ENCODE measurements around the gene USP10.

USP10 gene

GRCh38 chr16:84717484-84717883 lies 17.7 kb downstream of the USP10 start:
- Histone ChIP-seq H2BK12ac (ENCODE audit: low read length) (no peak overlapping the region), H3K4ac (ENCODE audit: low read depth, low read length) (peak overlapping the region; percentile 84), H3K9ac (ENCODE audit: low read length) (no peak overlapping the region), H4K8ac (ENCODE audit: low read depth, low read length) (no peak overlapping the region), H3K27ac (ENCODE audit: low read depth, low read length) (no peak overlapping the region), H3K4me2 (ENCODE audit: low read length) (no peak overlapping the region), H3K18ac (ENCODE audit: low read length) (no peak overlapping the region), H3K14ac (ENCODE audit: low read length) (no peak overlapping the region), H3K79me1 (ENCODE audit: low read length) (no peaks in the 10 kb centered on the region), H3K4me3 (ENCODE audit: low read depth, low read length) (no peak overlapping the region), H4K12ac (ENCODE audit: low read depth, low read length) (no peak overlapping the region), H3K79me2 (ENCODE audit: control insufficient read depth, insufficient read depth, low read length, poor library complexity) (peaks cover 27% of the 10 kb centered on the region), H3K36me3 (ENCODE audit: control insufficient read depth in 1 of 2, insufficient read depth in 2 of 2, low read length in 2 of 2) (peaks cover 7 to 11% of the 10 kb centered on the region in 2 experiments), H2BK5ac (ENCODE audit: low read depth, low read length, poor library complexity) (no peak overlapping the region), H3K9me3 (ENCODE audit: insufficient read depth, low read depth, low read length) (no peaks in the 10 kb centered on the region), H3K23ac (ENCODE audit: low read length) (no peak overlapping the region), H3K27me3 (ENCODE audit: insufficient read depth, low read length) (no peaks in the 10 kb centered on the region), H2AFZ (ENCODE audit: insufficient read depth, low read length, poor library complexity) (no peak overlapping the region), H2BK120ac (ENCODE audit: insufficient read depth, low read length, poor library complexity) (no peak overlapping the region), H3K4me1 (ENCODE audit: control insufficient read depth in 1 of 2, insufficient read depth in 2 of 2, low read length in 2 of 2) (peaks cover 2 to 3% of the 10 kb centered on the region in 2 experiments), H4K91ac (ENCODE audit: low read depth, low read length) (no peak overlapping the region), H2AK5ac (ENCODE audit: low read length) (no peak overlapping the region)
- no CpG with 5 or more reads among the region's 2 CpGs for WGBS (ENCODE audit: extremely low coverage, insufficient coverage, insufficient read length)
- peak in 1 of 2 donors; percentile 43 for DNase-seq

GRCh38 chr16:84720177-84720579 lies 20.4 kb downstream of the USP10 start:
- no CpG with 5 or more reads among the region's 8 CpGs for WGBS (ENCODE audit: extremely low coverage, insufficient coverage, insufficient read length)
- no peaks in the 10 kb centered on the region for H3K79me1 ChIP-seq (ENCODE audit: low read length)
- no peaks in the 10 kb centered on the region for H3K9me3 ChIP-seq (ENCODE audit: insufficient read depth, low read depth, low read length)
- H3K18ac ChIP-seq (ENCODE audit: low read length): no peak overlapping the region
- H3K27me3 ChIP-seq (ENCODE audit: insufficient read depth, low read length): no peaks in the 10 kb centered on the region
- H3K79me2 ChIP-seq (ENCODE audit: control insufficient read depth, insufficient read depth, low read length, poor library complexity): peaks cover 20% of the 10 kb centered on the region
- peak in 1 of 2 donors; percentile 26 for DNase-seq
- no peak overlapping the region for H2AFZ ChIP-seq (ENCODE audit: insufficient read depth, low read length, poor library complexity)
- no peak overlapping the region for H4K8ac ChIP-seq (ENCODE audit: low read depth, low read length)
- H3K27ac ChIP-seq (ENCODE audit: low read depth, low read length): no peak overlapping the region
- no peak overlapping the region for H3K9ac ChIP-seq (ENCODE audit: low read length)
- H4K12ac ChIP-seq (ENCODE audit: low read depth, low read length): no peak overlapping the region
- no peak overlapping the region for H2BK12ac ChIP-seq (ENCODE audit: low read length)
- H3K4me1 ChIP-seq (ENCODE audit: control insufficient read depth in 1 of 2, insufficient read depth in 2 of 2, low read length in 2 of 2): peaks cover 2 to 7% of the 10 kb centered on the region in 2 experiments
- no peak overlapping the region for H4K91ac ChIP-seq (ENCODE audit: low read depth, low read length)
- H2AK5ac ChIP-seq (ENCODE audit: low read length): no peak overlapping the region
- H3K4me3 ChIP-seq (ENCODE audit: low read depth, low read length): no peak overlapping the region
- no peak overlapping the region for H3K4me2 ChIP-seq (ENCODE audit: low read length)
- H2BK5ac ChIP-seq (ENCODE audit: low read depth, low read length, poor library complexity): no peak overlapping the region
- peak overlapping the region; percentile 71 for H3K4ac ChIP-seq (ENCODE audit: low read depth, low read length)
- H2BK120ac ChIP-seq (ENCODE audit: insufficient read depth, low read length, poor library complexity): no peak overlapping the region
- no peak overlapping the region for H3K23ac ChIP-seq (ENCODE audit: low read length)
- H3K36me3 ChIP-seq (ENCODE audit: control insufficient read depth in 1 of 2, insufficient read depth in 2 of 2, low read length in 2 of 2): peaks cover 7 to 11% of the 10 kb centered on the region in 2 experiments
- no peak overlapping the region for H3K14ac ChIP-seq (ENCODE audit: low read length)

- Histone ChIP-seq H3K79me1 (ENCODE audit: low read length) (peaks cover 7% of the 10 kb centered on the region), H2BK5ac (ENCODE audit: low read depth, low read length, poor library complexity) (no peak overlapping the region), H3K4me1 (ENCODE audit: control insufficient read depth in 1 of 2, insufficient read depth in 2 of 2, low read length in 2 of 2) (peaks cover 11 to 12% of the 10 kb centered on the region in 2 experiments), H3K4ac (ENCODE audit: low read depth, low read length) (peak overlapping the region; percentile 33), H3K36me3 (ENCODE audit: control insufficient read depth in 1 of 2, insufficient read depth in 2 of 2, low read length in 2 of 2) (peaks cover 4 to 6% of the 10 kb centered on the region in 2 experiments), H2AK5ac (ENCODE audit: low read length) (no peak overlapping the region), H4K12ac (ENCODE audit: low read depth, low read length) (no peak overlapping the region), H3K4me2 (ENCODE audit: low read length) (no peak overlapping the region), H3K27ac (ENCODE audit: low read depth, low read length) (no peak overlapping the region), H4K8ac (ENCODE audit: low read depth, low read length) (no peak overlapping the region), H2AFZ (ENCODE audit: insufficient read depth, low read length, poor library complexity) (no peak overlapping the region), H3K79me2 (ENCODE audit: control insufficient read depth, insufficient read depth, low read length, poor library complexity) (peaks cover 23% of the 10 kb centered on the region), H3K18ac (ENCODE audit: low read length) (no peak overlapping the region), H3K4me3 (ENCODE audit: low read depth, low read length) (no peak overlapping the region), H4K91ac (ENCODE audit: low read depth, low read length) (no peak overlapping the region), H3K14ac (ENCODE audit: low read length) (no peak overlapping the region), H3K27me3 (ENCODE audit: insufficient read depth, low read length) (no peaks in the 10 kb centered on the region), H2BK12ac (ENCODE audit: low read length) (no peak overlapping the region), H3K9ac (ENCODE audit: low read length) (no peak overlapping the region), H3K9me3 (ENCODE audit: insufficient read depth, low read depth, low read length) (no peaks in the 10 kb centered on the region), H2BK120ac (ENCODE audit: insufficient read depth, low read length, poor library complexity) (no peak overlapping the region), H3K23ac (ENCODE audit: low read length) (no peak overlapping the region)
- WGBS (ENCODE audit: extremely low coverage, insufficient coverage, insufficient read length): no CpG with 5 or more reads among the region's 1 CpG
- DNase-seq: no peak
Measured at GRCh38 chr16:84722068-84722467, 22.3 kb downstream of the USP10 start.

- Histone ChIP-seq H3K27ac (ENCODE audit: low read depth, low read length) (no peak overlapping the region), H3K9ac (ENCODE audit: low read length) (no peak overlapping the region), H4K12ac (ENCODE audit: low read depth, low read length) (no peak overlapping the region), H2BK12ac (ENCODE audit: low read length) (no peak overlapping the region), H3K79me1 (ENCODE audit: low read length) (peaks cover 7% of the 10 kb centered on the region), H3K4me3 (ENCODE audit: low read depth, low read length) (no peak overlapping the region), H3K4me1 (ENCODE audit: control insufficient read depth in 1 of 2, insufficient read depth in 2 of 2, low read length in 2 of 2) (peaks cover 11 to 12% of the 10 kb centered on the region in 2 experiments), H3K18ac (ENCODE audit: low read length) (no peak overlapping the region), H2AFZ (ENCODE audit: insufficient read depth, low read length, poor library complexity) (no peak overlapping the region), H4K91ac (ENCODE audit: low read depth, low read length) (no peak overlapping the region), H2BK120ac (ENCODE audit: insufficient read depth, low read length, poor library complexity) (no peak overlapping the region), H3K9me3 (ENCODE audit: insufficient read depth, low read depth, low read length) (no peaks in the 10 kb centered on the region), H2AK5ac (ENCODE audit: low read length) (no peak overlapping the region), H3K27me3 (ENCODE audit: insufficient read depth, low read length) (no peaks in the 10 kb centered on the region), H3K4me2 (ENCODE audit: low read length) (no peak overlapping the region), H3K79me2 (ENCODE audit: control insufficient read depth, insufficient read depth, low read length, poor library complexity) (peaks cover 21% of the 10 kb centered on the region), H3K14ac (ENCODE audit: low read length) (no peak overlapping the region), H2BK5ac (ENCODE audit: low read depth, low read length, poor library complexity) (no peak overlapping the region), H3K36me3 (ENCODE audit: control insufficient read depth in 1 of 2, insufficient read depth in 2 of 2, low read length in 2 of 2) (peaks cover 1 to 3% of the 10 kb centered on the region in 2 experiments), H3K23ac (ENCODE audit: low read length) (no peak overlapping the region), H3K4ac (ENCODE audit: low read depth, low read length) (no peak overlapping the region), H4K8ac (ENCODE audit: low read depth, low read length) (no peak overlapping the region)
- no peak for DNase-seq
- WGBS (ENCODE audit: extremely low coverage, insufficient coverage, insufficient read length): no CpG with 5 or more reads among the region's 1 CpG
Measured at GRCh38 chr16:84723906-84724305, 24.1 kb downstream of the USP10 start.

All from trophoblast cell (in vitro differentiated cells and primary cell).